HG03442 (cell line): Measurements from ENCODE around the gene AOC2.
"Not testable (repeated sequence)": the region's sequence is repeated elsewhere in the genome, so short reads cannot be mapped to it uniquely, and the experiment has no call there.

Experiments used
- ATAC-seq: cut with Tn5 transposase; IDR thresholded peaks from one replicate; pipeline ENCODE4 v1.9.1; 2021; ENCODE audit warnings: mild to moderate bottlenecking, moderate library complexity; ENCODE audit not compliant: unreplicated experiment

Gene AOC2

GRCh38 chr17:42879596-42879985, 35.2 kb downstream of the AOC2 start:
- no peak for ATAC-seq

- ATAC-seq = no peak
Measured at GRCh38 chr17:42880776-42881310, 36.5 kb downstream of the AOC2 start.

GRCh38 chr17:42881706-42882105, 37.3 kb downstream of the AOC2 start:
- ATAC-seq = not testable (repeated sequence)

- no peak for ATAC-seq
Measured at GRCh38 chr17:42882166-42882565, 37.8 kb downstream of the AOC2 start.

- no peak for ATAC-seq
Measured at GRCh38 chr17:42883802-42884558, 39.6 kb downstream of the AOC2 start.

- not testable (repeated sequence) for ATAC-seq
Measured at GRCh38 chr17:42885806-42886205, 41.4 kb downstream of the AOC2 start.

- no peak for ATAC-seq
Measured at GRCh38 chr17:42886283-42887176, 42.1 kb downstream of the AOC2 start.

- ATAC-seq = no peak
Measured at GRCh38 chr17:42889809-42890208, 45.4 kb downstream of the AOC2 start.

- no peak for ATAC-seq
Measured at GRCh38 chr17:42891539-42892152, 47.3 kb downstream of the AOC2 start.

GRCh38 chr17:42893359-42893758, 49.0 kb downstream of the AOC2 start:
- no peak for ATAC-seq

- ATAC-seq = no peak
Measured at GRCh38 chr17:42894283-42895184, 50.2 kb downstream of the AOC2 start.

- no peak for ATAC-seq
Measured at GRCh38 chr17:42895185-42895555, 50.8 kb downstream of the AOC2 start.

- ATAC-seq = no peak
Measured at GRCh38 chr17:42898147-42898811, 53.9 kb downstream of the AOC2 start.

GRCh38 chr17:42899981-42900380, 55.6 kb downstream of the AOC2 start:
- not testable (repeated sequence) for ATAC-seq
